ENCODE data around the gene SLC1A2.

- TF ChIP-seq, protein P1, sequence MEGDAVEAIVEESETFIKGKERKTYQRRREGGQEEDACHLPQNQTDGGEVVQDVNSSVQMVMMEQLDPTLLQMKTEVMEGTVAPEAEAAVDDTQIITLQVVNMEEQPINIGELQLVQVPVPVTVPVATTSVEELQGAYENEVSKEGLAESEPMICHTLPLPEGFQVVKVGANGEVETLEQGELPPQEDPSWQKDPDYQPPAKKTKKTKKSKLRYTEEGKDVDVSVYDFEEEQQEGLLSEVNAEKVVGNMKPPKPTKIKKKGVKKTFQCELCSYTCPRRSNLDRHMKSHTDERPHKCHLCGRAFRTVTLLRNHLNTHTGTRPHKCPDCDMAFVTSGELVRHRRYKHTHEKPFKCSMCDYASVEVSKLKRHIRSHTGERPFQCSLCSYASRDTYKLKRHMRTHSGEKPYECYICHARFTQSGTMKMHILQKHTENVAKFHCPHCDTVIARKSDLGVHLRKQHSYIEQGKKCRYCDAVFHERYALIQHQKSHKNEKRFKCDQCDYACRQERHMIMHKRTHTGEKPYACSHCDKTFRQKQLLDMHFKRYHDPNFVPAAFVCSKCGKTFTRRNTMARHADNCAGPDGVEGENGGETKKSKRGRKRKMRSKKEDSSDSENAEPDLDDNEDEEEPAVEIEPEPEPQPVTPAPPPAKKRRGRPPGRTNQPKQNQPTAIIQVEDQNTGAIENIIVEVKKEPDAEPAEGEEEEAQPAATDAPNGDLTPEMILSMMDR (IDR thresholded peaks at IDR 0.05): no peak
- no peak for TF ChIP-seq EP300 (IDR thresholded peaks at IDR 0.05)
These were observed 56.8 kb downstream of the SLC1A2 start for GRCh38 chr11:35362521-35362980.
